ENCODE data around the gene HAVCR2.

HAVCR2 gene

DNA sequence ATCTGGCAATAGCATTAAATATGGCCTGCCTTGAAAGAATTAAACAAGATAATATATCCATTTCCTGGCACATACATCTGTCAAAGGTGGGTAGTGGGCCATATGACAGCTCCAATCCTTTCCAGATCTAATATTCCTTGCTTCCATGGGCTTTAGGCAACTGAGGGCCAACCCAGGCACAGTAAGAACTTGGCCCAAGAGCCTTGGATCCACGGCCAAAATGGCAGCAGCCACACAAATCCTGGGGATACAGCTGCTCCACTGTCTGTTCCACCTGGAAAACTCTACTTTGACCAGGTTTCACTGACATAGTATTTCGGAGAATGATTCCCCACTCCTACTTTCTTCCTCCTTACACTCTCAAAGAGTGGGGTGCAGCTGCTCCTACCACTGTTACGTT is 63.2 kb downstream of the HAVCR2 start:
- DNase-seq: no peak

- DNase-seq: no peak
Measured at GRCh38 chr5:157038568-157039187, 70.2 kb downstream of the HAVCR2 start.
